Thyroid gland (tissue), 4 donors: ENCODE results near the gene C1orf115. TPM values are rescaled to one million over a fixed set of nuclear protein-coding genes. Genes with fewer than 3 reads are reported as not detected.

Experiments
- DNase-seq, 2 donors: peaks; one replicate each; pipeline ENCODE4 v3.0.0-alpha.2; 2019
- H3K27ac ChIP-seq, 3 donors: fragments of 200-600 bp; sonication (generic); 1 replicate in 2 of 3; 2 replicates in 1 of 3; pipeline ENCODE4 v1.5.1; 2016 to 2019; ENCODE audit warnings: mild to moderate bottlenecking in 1 of 3, moderate library complexity in 1 of 3
- H3K27me3 ChIP-seq: fragments of 200-600 bp; sonication (generic); one replicate; pipeline ENCODE4 v1.5.1; 2019
- H3K36me3 ChIP-seq, 2 donors: fragments of 200-600 bp; sonication (generic); one replicate each; pipeline ENCODE4 v1.5.1; 2016 to 2019
- H3K4me1 ChIP-seq, 2 donors: fragments of 200-600 bp; sonication (generic); one replicate each; pipeline ENCODE4 v1.5.1; 2017 to 2019
- H3K4me3 ChIP-seq, 3 donors: fragments of 200-600 bp; sonication (generic); replicated peaks in 1 of 3; 1 replicate in 2 of 3; 2 replicates in 1 of 3; pipeline ENCODE4 v1.5.1; 2016; ENCODE audit warnings: mild to moderate bottlenecking in 1 of 3
- H3K9me3 ChIP-seq: fragments of 200-600 bp; sonication (generic); one replicate; pipeline ENCODE4 v1.5.1; 2017
- POLR2A ChIP-seq, 2 donors: fragments of 450-650 bp; IDR thresholded peaks; one replicate each; pipeline ENCODE4 v1.6.1; 2017; ENCODE audit warnings: antibody characterized with exemption in 2 of 2, mild to moderate bottlenecking in 2 of 2, moderate library complexity in 1 of 2
- WGBS, 2 donors: methylation state at CpG; one replicate each; pipeline ENCODE4 v1.1.5; 2017; 5-methylcytosine and 5-hydroxymethylcytosine counted together
- intact Hi-C: fragments of 100-400 bp; cut with DNase I; formaldehyde crosslinking; loops from one replicate; pipeline ENCODE4 v1.15.1; 2023
- total RNA-seq, 4 donors: library from RNA; depleted of rRNA; stranded (reverse); fragments of >200 nt; gene quantifications; one replicate each; pipeline ENCODE4 v1.2.3, GENCODE V29; 2016
- TF ChIP-seq, protein P1 (sequence below), 6 experiments: fragments of 200-600 bp in 3 of 6; fragments of 450-650 bp in 3 of 6; sonication (generic) in 3 of 6; IDR thresholded peaks; one replicate each; pipeline ENCODE4 v1.5.1; 2016 to 2019; ENCODE audit warnings: antibody characterized with exemption in 6 of 6, mild to moderate bottlenecking in 2 of 6, inconsistent platforms in 1 of 6, moderate library complexity in 1 of 6

C1orf115 gene
- total RNA-seq, 4 donors from 2014 or later: 24.3 to 41.4 (median 31.1) TPM

DNA sequence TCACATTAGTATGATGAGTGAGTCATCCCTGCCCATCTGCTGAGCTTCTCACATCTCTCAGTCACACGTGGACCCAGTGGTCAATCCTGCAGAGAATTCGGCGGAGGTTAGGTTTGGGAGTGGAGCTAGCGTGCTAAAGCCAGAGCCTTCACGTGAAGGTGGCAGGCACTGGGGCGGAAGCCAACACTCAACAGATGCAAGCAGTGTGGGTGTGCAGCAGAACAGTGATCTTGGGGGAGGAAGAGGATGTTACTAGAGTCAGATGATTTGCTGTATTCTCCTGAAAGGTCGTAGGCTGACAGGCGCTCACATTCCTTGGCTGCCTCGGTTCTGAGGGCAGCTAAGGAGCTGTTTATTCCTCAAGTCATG, 6.7 kb downstream of the C1orf115 start:
- Histone ChIP-seq H3K4me3 (no peak overlapping the region), H3K36me3 (no peaks in the 10 kb centered on the region), H3K27me3 (no peaks in the 10 kb centered on the region), H3K4me1 (peaks cover 0 to 12% of the 10 kb centered on the region in 2 donors), H3K9me3 (no peaks in the 10 kb centered on the region), H3K27ac (no peak overlapping the region)
- 81 to 86% methylated on average over 9 of the region's 9 CpGs for WGBS, 2 donors
- intact Hi-C loops: no loop called here
- DNase-seq: no peak
- TF ChIP-seq, protein P1, sequence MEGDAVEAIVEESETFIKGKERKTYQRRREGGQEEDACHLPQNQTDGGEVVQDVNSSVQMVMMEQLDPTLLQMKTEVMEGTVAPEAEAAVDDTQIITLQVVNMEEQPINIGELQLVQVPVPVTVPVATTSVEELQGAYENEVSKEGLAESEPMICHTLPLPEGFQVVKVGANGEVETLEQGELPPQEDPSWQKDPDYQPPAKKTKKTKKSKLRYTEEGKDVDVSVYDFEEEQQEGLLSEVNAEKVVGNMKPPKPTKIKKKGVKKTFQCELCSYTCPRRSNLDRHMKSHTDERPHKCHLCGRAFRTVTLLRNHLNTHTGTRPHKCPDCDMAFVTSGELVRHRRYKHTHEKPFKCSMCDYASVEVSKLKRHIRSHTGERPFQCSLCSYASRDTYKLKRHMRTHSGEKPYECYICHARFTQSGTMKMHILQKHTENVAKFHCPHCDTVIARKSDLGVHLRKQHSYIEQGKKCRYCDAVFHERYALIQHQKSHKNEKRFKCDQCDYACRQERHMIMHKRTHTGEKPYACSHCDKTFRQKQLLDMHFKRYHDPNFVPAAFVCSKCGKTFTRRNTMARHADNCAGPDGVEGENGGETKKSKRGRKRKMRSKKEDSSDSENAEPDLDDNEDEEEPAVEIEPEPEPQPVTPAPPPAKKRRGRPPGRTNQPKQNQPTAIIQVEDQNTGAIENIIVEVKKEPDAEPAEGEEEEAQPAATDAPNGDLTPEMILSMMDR (IDR thresholded peaks at IDR 0.05): no peak
- no peak for TF ChIP-seq POLR2A (IDR thresholded peaks at IDR 0.05)

DNA sequence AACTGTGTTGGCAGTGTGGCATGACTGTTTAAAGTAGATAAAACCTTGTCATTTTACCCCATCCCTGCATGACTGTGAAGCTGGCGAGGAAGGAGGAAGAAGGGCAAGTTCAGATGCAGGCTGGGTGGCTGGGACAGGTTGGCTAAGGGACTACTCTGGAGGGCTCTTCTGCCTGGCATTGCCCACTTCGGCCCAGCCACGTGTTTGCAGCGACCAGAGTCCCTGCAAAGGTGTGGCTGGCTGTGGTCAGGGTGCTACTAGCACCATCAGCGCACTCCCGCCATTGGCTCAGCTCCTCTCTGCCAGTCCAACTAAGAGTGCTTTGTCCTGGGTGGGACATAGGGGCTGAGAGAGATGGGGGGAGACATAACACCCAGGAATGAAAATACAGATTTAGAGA, 7.2 kb downstream of the C1orf115 start:
- Histone ChIP-seq H3K4me1 (peaks cover 0 to 10% of the 10 kb centered on the region in 2 donors), H3K9me3 (no peaks in the 10 kb centered on the region), H3K27ac (no peak overlapping the region), H3K36me3 (no peaks in the 10 kb centered on the region), H3K4me3 (no peak overlapping the region), H3K27me3 (no peaks in the 10 kb centered on the region)
- TF ChIP-seq POLR2A (IDR thresholded peaks at IDR 0.05): no peak
- TF ChIP-seq, protein P1 (IDR thresholded peaks at IDR 0.05): no peak
- DNase-seq: no peak
- 93 to 94% methylated on average over 6 of the region's 6 CpGs for WGBS, 2 donors
- intact Hi-C loops: no loop called here

GRCh38 chr1:220698607-220699016, 8.4 kb downstream of the C1orf115 start:
- no peak for DNase-seq
- no peaks in the 10 kb centered on the region for H3K27me3 ChIP-seq
- no peak overlapping the region for H3K4me3 ChIP-seq
- H3K4me1 ChIP-seq: peaks cover 5 to 10% of the 10 kb centered on the region in 2 donors
- H3K9me3 ChIP-seq: no peaks in the 10 kb centered on the region
- no peak overlapping the region for H3K27ac ChIP-seq
- intact Hi-C loops: no loop called here
- 89 to 92% methylated on average over 5 of the region's 5 CpGs for WGBS, 2 donors
- TF ChIP-seq, protein P1 (IDR thresholded peaks at IDR 0.05): no peak
- TF ChIP-seq POLR2A (IDR thresholded peaks at IDR 0.05): no peak
- H3K36me3 ChIP-seq: no peaks in the 10 kb centered on the region

GRCh38 chr1:220699044-220699443, 8.9 kb downstream of the C1orf115 start:
- WGBS, 2 donors: 72 to 85% methylated on average over 3 of the region's 3 CpGs
- H3K36me3 ChIP-seq: no peaks in the 10 kb centered on the region
- TF ChIP-seq POLR2A (IDR thresholded peaks at IDR 0.05): no peak
- TF ChIP-seq, protein P1 (IDR thresholded peaks at IDR 0.05): no peak
- H3K27me3 ChIP-seq: no peaks in the 10 kb centered on the region
- H3K27ac ChIP-seq: no peak overlapping the region
- no peak overlapping the region for H3K4me3 ChIP-seq
- intact Hi-C loops: no loop called here
- H3K9me3 ChIP-seq: no peaks in the 10 kb centered on the region
- no peak for DNase-seq
- H3K4me1 ChIP-seq: peaks cover 5 to 10% of the 10 kb centered on the region in 2 donors

DNA sequence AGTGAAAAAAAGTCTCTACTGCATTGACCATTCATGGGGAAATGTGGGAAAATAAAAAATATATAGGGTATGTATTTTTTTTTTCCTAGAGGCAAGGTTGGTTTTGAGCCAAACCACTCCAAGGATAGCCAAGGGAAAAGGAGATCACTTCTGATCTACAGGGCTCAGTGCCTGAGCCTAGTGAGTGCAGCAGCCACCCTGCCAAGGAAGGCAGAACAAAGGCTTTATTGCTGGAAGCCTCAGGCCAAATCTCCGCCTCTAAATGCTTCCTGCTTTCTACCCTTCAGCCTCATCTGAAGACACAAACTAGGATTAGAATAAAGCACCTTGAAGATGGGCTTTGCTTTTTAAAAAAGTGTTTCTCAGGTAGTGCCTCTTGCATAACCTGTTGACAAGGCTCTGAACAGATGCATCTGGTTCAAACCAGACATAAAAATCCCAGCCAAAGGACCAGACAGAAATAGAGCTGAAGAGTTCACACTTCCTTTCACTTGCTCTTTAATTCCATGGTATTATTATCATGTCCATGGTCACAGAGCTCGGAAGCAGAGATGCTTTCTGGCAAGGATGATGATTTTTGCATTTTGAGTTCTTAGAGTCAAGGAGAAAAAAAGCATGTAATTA, 10.5 kb downstream of the C1orf115 start:
- Histone ChIP-seq H3K36me3 (no peaks in the 10 kb centered on the region), H3K9me3 (no peaks in the 10 kb centered on the region), H3K27me3 (no peaks in the 10 kb centered on the region), H3K4me3 (no peak overlapping the region), H3K4me1 (peaks cover 5 to 10% of the 10 kb centered on the region in 2 donors), H3K27ac (no peak overlapping the region)
- peak; percentile 59 to 65 for DNase-seq
- intact Hi-C loops: no loop called here
- no peak for TF ChIP-seq POLR2A (IDR thresholded peaks at IDR 0.05)
- TF ChIP-seq, protein P1 (IDR thresholded peaks at IDR 0.05): no peak
- WGBS, 2 donors: 28 to 32% methylated on average over 2 of the region's 2 CpGs
